GM12878 (cell line): ENCODE results near the gene IFI44L. TPM values are rescaled to one million over a fixed set of nuclear protein-coding genes. Genes with fewer than 3 reads are reported as not detected.
A peak's percentile ranks its signal among the peaks of the same experiment; 100 is the strongest.

Experiments used
- CBX5 ChIP-seq: sonication (generic); IDR thresholded peaks from 2 replicates; pipeline ENCODE4 v1.6.1; 2016; ENCODE audit warnings: low read depth, moderate library complexity, mild to moderate bottlenecking, inconsistent platforms
- CEBPB ChIP-seq, 2 experiments: fragments of 150-350 bp in 1 of 2; IDR thresholded peaks; 2 replicates each; pipeline ENCODE4 v1.6.1; 2012 to 2014; ENCODE audit warnings: low read depth in 2 of 2, low read length in 2 of 2, borderline replicate concordance in 1 of 2, inconsistent platforms in 1 of 2
- ESRRA ChIP-seq: IDR thresholded peaks from 2 replicates; pipeline ENCODE4 v1.6.1; 2012; ENCODE audit warnings: mild to moderate bottlenecking, low read length, improper control_type of control experiment
- JUND ChIP-seq: IDR thresholded peaks from 2 replicates; pipeline ENCODE4 v1.6.1; 2012; ENCODE audit warnings: low read depth, mild to moderate bottlenecking, low read length, improper control_type of control experiment, moderate library complexity
- KDM1A ChIP-seq: fragments of 200-600 bp; sonication (generic); IDR thresholded peaks from 2 replicates; pipeline ENCODE4 v1.6.1; 2016; ENCODE audit warnings: borderline replicate concordance
- KLF5 ChIP-seq: fragments of 450-650 bp; IDR thresholded peaks from 2 replicates; pipeline ENCODE4 v1.6.1; 2014; ENCODE audit warnings: mild to moderate bottlenecking; ENCODE audit not compliant: partially characterized antibody
- NKRF ChIP-seq: fragments of 450-650 bp; conservative IDR thresholded peaks from 2 replicates; pipeline ENCODE4 v1.6.1; 2017; ENCODE audit warnings: mild to moderate bottlenecking, moderate library complexity
- NR2C1 ChIP-seq: fragments of 450-650 bp; IDR thresholded peaks from 2 replicates; pipeline ENCODE4 v1.6.1; 2017; ENCODE audit warnings: antibody characterized with exemption, mild to moderate bottlenecking, moderate library complexity
- NR2C2 ChIP-seq: IDR thresholded peaks from 2 replicates; pipeline ENCODE4 v1.6.1; 2011; ENCODE audit warnings: borderline replicate concordance, low read depth; ENCODE audit not compliant: control insufficient read depth, insufficient read length
- NRF1 ChIP-seq: conservative IDR thresholded peaks from 2 replicates; pipeline ENCODE4 v1.6.1; 2011; ENCODE audit warnings: mild to moderate bottlenecking, low read depth, low read length, improper control_type of control experiment
- PKNOX1 ChIP-seq: fragments of 450-650 bp; IDR thresholded peaks from 2 replicates; pipeline ENCODE4 v1.6.1; 2016; ENCODE audit warnings: mild to moderate bottlenecking
- RB1 ChIP-seq: fragments of 450-650 bp; formaldehyde crosslinking; IDR thresholded peaks from 2 replicates; pipeline ENCODE4 v1.6.1; 2017; ENCODE audit warnings: mild to moderate bottlenecking, borderline replicate concordance
- SMAD1 ChIP-seq: fragments of 450-650 bp; IDR thresholded peaks from 2 replicates; pipeline ENCODE4 v1.6.1; 2018; ENCODE audit warnings: mild to moderate bottlenecking, low read depth; ENCODE audit not compliant: partially characterized antibody
- SUPT20H ChIP-seq: IDR thresholded peaks from 2 replicates; pipeline ENCODE4 v1.6.1; 2011; ENCODE audit warnings: low read depth, mild to moderate bottlenecking, low read length, moderate library complexity, borderline replicate concordance; ENCODE audit not compliant: control insufficient read depth
- TCF3 ChIP-seq: IDR thresholded peaks from 2 replicates; pipeline ENCODE4 v1.6.1; 2012; ENCODE audit warnings: low read depth, mild to moderate bottlenecking, low read length, borderline replicate concordance; ENCODE audit not compliant: insufficient read depth
- ZNF24 ChIP-seq: fragments of 450-650 bp; IDR thresholded peaks from 2 replicates; pipeline ENCODE4 v1.6.1; 2017; ENCODE audit warnings: antibody characterized with exemption, mild to moderate bottlenecking
- polyA plus RNA-seq, 11 experiments: library from polyadenylated mRNA; depleted of rRNA in 4 of 11; unstranded in 6 of 11; stranded (reverse) in 5 of 11; fragments of >200 nt; fragmentation: Nextera tagmentation in 4 of 11; fragmentation: Illumina TruSeq in 1 of 11; extraction: Ambion mirVana in 4 of 11; extraction: Trizol in 1 of 11; gene quantifications; 1 replicate in 1 of 11; 2 replicates in 10 of 11; pipeline versions ENCODE4 v1.2.1 to v1.2.3, GENCODE V29; 2011 to 2016; ENCODE audit warnings: inconsistent platforms in 2 of 11, missing spikeins in 2 of 11, low read depth in 1 of 11
- total RNA-seq, 4 experiments: library from RNA; depleted of rRNA in 3 of 4; stranded (reverse); fragments of >200 nt in 3 of 4; fragmentation: Illumina TruSeq in 1 of 4; extraction: Trizol in 1 of 4; gene quantifications; 2 replicates each; pipeline versions ENCODE4 v1.2.1 to v1.2.3, GENCODE V29; 2013 to 2021
- TF ChIP-seq, protein P1 (sequence below): IDR thresholded peaks from 2 replicates; pipeline ENCODE4 v1.6.1; 2012; ENCODE audit warnings: improper control_type of control experiment, low read depth, low read length; ENCODE audit not compliant: insufficient replicate concordance
- TF ChIP-seq, protein P2 (sequence below): fragments of 450-650 bp; IDR thresholded peaks from 2 replicates; pipeline ENCODE4 v1.6.1; 2018; ENCODE audit warnings: mild to moderate bottlenecking, low read depth, moderate library complexity; ENCODE audit not compliant: partially characterized antibody

The IFI44L gene
- total and polyA plus RNA-seq, 10 of the 15 experiments (the other 5 are each of a cell fraction or from before 2014, with no cell fraction given): 58.0 to 371 (median 173) TPM

- TF ChIP-seq, protein P1, sequence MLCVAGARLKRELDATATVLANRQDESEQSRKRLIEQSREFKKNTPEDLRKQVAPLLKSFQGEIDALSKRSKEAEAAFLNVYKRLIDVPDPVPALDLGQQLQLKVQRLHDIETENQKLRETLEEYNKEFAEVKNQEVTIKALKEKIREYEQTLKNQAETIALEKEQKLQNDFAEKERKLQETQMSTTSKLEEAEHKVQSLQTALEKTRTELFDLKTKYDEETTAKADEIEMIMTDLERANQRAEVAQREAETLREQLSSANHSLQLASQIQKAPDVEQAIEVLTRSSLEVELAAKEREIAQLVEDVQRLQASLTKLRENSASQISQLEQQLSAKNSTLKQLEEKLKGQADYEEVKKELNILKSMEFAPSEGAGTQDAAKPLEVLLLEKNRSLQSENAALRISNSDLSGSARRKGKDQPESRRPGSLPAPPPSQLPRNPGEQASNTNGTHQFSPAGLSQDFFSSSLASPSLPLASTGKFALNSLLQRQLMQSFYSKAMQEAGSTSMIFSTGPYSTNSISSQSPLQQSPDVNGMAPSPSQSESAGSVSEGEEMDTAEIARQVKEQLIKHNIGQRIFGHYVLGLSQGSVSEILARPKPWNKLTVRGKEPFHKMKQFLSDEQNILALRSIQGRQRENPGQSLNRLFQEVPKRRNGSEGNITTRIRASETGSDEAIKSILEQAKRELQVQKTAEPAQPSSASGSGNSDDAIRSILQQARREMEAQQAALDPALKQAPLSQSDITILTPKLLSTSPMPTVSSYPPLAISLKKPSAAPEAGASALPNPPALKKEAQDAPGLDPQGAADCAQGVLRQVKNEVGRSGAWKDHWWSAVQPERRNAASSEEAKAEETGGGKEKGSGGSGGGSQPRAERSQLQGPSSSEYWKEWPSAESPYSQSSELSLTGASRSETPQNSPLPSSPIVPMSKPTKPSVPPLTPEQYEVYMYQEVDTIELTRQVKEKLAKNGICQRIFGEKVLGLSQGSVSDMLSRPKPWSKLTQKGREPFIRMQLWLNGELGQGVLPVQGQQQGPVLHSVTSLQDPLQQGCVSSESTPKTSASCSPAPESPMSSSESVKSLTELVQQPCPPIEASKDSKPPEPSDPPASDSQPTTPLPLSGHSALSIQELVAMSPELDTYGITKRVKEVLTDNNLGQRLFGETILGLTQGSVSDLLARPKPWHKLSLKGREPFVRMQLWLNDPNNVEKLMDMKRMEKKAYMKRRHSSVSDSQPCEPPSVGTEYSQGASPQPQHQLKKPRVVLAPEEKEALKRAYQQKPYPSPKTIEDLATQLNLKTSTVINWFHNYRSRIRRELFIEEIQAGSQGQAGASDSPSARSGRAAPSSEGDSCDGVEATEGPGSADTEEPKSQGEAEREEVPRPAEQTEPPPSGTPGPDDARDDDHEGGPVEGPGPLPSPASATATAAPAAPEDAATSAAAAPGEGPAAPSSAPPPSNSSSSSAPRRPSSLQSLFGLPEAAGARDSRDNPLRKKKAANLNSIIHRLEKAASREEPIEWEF: peak; percentile 2
- peak; percentile 100 for TF ChIP-seq SMAD1
- TF ChIP-seq SUPT20H: no peak
- no peak for TF ChIP-seq NRF1
- TF ChIP-seq NR2C1: no peak
- TF ChIP-seq, protein P2, sequence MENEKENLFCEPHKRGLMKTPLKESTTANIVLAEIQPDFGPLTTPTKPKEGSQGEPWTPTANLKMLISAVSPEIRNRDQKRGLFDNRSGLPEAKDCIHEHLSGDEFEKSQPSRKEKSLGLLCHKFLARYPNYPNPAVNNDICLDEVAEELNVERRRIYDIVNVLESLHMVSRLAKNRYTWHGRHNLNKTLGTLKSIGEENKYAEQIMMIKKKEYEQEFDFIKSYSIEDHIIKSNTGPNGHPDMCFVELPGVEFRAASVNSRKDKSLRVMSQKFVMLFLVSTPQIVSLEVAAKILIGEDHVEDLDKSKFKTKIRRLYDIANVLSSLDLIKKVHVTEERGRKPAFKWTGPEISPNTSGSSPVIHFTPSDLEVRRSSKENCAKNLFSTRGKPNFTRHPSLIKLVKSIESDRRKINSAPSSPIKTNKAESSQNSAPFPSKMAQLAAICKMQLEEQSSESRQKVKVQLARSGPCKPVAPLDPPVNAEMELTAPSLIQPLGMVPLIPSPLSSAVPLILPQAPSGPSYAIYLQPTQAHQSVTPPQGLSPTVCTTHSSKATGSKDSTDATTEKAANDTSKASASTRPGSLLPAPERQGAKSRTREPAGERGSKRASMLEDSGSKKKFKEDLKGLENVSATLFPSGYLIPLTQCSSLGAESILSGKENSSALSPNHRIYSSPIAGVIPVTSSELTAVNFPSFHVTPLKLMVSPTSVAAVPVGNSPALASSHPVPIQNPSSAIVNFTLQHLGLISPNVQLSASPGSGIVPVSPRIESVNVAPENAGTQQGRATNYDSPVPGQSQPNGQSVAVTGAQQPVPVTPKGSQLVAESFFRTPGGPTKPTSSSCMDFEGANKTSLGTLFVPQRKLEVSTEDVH: no peak
- TF ChIP-seq ESRRA: no peak
- TF ChIP-seq CEBPB (IDR thresholded peaks at IDR 0.05; ENCODE audit: borderline replicate concordance in 1 of 2, low read depth in 2 of 2, low read length in 2 of 2): 0 out of 4 replicates have a peak, but pooled peaks of 1 of the 2 experiments have one; percentile 59
- TF ChIP-seq PKNOX1: no peak
- no peak for TF ChIP-seq ZNF24
- TF ChIP-seq NR2C2: no peak
- TF ChIP-seq RB1: no peak
- TF ChIP-seq TCF3: no peak
- TF ChIP-seq JUND: no peak
- no peak for TF ChIP-seq KDM1A
- no peak for TF ChIP-seq CBX5
- no peak for TF ChIP-seq KLF5
- TF ChIP-seq NKRF: no peak
Observed at GRCh38 chr1:78619803-78620579, at the start of gene IFI44L (continued).
